ENCODE measurements around the gene ITGA2. TPM values are rescaled to one million over a fixed set of nuclear protein-coding genes. Genes with fewer than 3 reads are reported as not detected.

The ITGA2 gene
- total and polyA plus RNA-seq, 4 donors = 2.0 to 36.1 (median 19.2) TPM

DNA sequence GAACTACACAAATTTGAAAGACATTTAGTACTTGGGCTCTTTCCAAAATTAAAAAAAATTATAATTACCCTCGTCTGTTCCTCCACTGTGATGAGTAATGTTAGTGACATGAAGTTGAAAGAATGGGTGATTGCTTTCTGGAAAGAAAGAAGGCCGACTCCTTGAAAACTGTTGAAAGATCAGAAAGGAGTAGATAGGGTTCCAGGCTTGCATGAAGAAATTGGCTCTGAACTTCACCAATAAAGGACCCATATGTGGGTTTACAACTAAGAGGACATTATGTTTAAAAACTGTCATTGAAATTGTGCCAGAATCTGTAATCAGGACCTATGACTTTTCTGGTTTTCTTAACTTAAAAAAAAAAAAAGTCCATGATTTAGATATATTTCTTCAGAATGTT, 141.1 kb downstream of the ITGA2 start:
- Histone ChIP-seq H3K27me3 (ENCODE audit: control insufficient read depth in 3 of 3, insufficient read depth in 3 of 3, low read length in 2 of 3) (no peaks in the 10 kb centered on the region), H3K4me1 (ENCODE audit: control insufficient read depth in 5 of 5, insufficient read depth in 5 of 5, low read length in 5 of 5) (no peaks in the 10 kb centered on the region), H3K4me3 (no peak overlapping the region), H3K9ac (ENCODE audit: insufficient read depth in 1 of 2, low read length in 2 of 2) (no peak overlapping the region), H3K27ac (ENCODE audit: low read depth in 1 of 2, low read length in 1 of 2) (no peak overlapping the region), H3K9me3 (ENCODE audit: control insufficient read depth in 4 of 4, insufficient read depth in 3 of 4, low read length in 3 of 4) (no peaks in the 10 kb centered on the region), H3K36me3 (ENCODE audit: control insufficient read depth in 4 of 4, insufficient read depth in 4 of 4, low read length in 4 of 4) (no peaks in the 10 kb centered on the region)
- ATAC-seq (ENCODE audit: insufficient read depth, low FRiP score) (no peak), DNase-seq (no peak)
- WGBS, 2 donors = 49 to 61% methylated on average over 2 of the region's 2 CpGs
- TF ChIP-seq, protein P1, sequence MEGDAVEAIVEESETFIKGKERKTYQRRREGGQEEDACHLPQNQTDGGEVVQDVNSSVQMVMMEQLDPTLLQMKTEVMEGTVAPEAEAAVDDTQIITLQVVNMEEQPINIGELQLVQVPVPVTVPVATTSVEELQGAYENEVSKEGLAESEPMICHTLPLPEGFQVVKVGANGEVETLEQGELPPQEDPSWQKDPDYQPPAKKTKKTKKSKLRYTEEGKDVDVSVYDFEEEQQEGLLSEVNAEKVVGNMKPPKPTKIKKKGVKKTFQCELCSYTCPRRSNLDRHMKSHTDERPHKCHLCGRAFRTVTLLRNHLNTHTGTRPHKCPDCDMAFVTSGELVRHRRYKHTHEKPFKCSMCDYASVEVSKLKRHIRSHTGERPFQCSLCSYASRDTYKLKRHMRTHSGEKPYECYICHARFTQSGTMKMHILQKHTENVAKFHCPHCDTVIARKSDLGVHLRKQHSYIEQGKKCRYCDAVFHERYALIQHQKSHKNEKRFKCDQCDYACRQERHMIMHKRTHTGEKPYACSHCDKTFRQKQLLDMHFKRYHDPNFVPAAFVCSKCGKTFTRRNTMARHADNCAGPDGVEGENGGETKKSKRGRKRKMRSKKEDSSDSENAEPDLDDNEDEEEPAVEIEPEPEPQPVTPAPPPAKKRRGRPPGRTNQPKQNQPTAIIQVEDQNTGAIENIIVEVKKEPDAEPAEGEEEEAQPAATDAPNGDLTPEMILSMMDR (IDR thresholded peaks at IDR 0.05; ENCODE audit: control extremely low read depth, extremely low read depth) = no peak

DNA sequence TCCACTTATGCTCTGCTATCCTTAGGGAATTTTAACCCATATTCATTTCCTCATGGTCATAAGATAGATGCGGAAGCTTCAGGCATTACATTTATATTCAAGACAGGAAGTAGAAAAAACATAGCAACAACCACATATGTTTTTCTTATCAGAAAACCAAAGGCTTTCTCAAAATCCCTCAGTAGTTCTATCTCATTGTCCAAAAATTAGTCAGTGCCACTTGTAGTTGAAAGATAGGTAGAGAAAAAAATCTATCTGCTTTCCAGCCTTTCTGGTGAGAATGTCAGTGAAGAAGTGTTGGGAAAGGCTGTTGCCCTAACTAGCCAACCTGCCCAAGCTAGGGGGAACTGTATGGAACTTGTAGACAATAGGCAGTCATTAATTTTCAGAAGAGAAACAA, 143.9 kb downstream of the ITGA2 start:
- H3K9ac ChIP-seq (ENCODE audit: insufficient read depth in 1 of 2, low read length in 2 of 2) = no peak overlapping the region
- DNase-seq (no peak), ATAC-seq (ENCODE audit: insufficient read depth, low FRiP score) (no peak)
- H3K4me3 ChIP-seq = no peak overlapping the region
- 86 to 95% methylated on average over 1 of the region's 1 CpG for WGBS, 2 donors
- H3K9me3 ChIP-seq (ENCODE audit: control insufficient read depth in 4 of 4, insufficient read depth in 3 of 4, low read length in 3 of 4) = no peaks in the 10 kb centered on the region
- no peaks in the 10 kb centered on the region for H3K36me3 ChIP-seq (ENCODE audit: control insufficient read depth in 4 of 4, insufficient read depth in 4 of 4, low read length in 4 of 4)
- TF ChIP-seq, protein P1 (IDR thresholded peaks at IDR 0.05; ENCODE audit: control extremely low read depth, extremely low read depth) = no peak
- no peaks in the 10 kb centered on the region for H3K27me3 ChIP-seq (ENCODE audit: control insufficient read depth in 3 of 3, insufficient read depth in 3 of 3, low read length in 2 of 3)
- H3K27ac ChIP-seq (ENCODE audit: low read depth in 1 of 2, low read length in 1 of 2) = no peak overlapping the region
- no peaks in the 10 kb centered on the region for H3K4me1 ChIP-seq (ENCODE audit: control insufficient read depth in 5 of 5, insufficient read depth in 5 of 5, low read length in 5 of 5)

Other genes with a start within 250 kb of the ITGA2 start
- gene ITGA1, start 201.4 kb upstream of the ITGA2 start, total RNA-seq = 100 to 1,000 TPM in 1 of 2 donors, 10 to 100 TPM in 1; 74.9 to 119 TPM
- 10 to 100 TPM in 1 of 2 donors, 1 to 10 TPM in 1; 8.8 to 20.3 TPM for gene ITGA1, start 201.4 kb upstream of the ITGA2 start, polyA plus RNA-seq
- 10 to 100 TPM; 49.3 to 51.1 TPM for gene PELO, start 201.4 kb upstream of the ITGA2 start, total RNA-seq
- gene PELO, start 201.4 kb upstream of the ITGA2 start, polyA plus RNA-seq = 10 to 100 TPM in 1 of 2 donors, 1 to 10 TPM in 1; 5.0 to 22.0 TPM
- 10 to 100 TPM; 25.3 to 27.6 TPM for gene MOCS2, start 120.4 kb downstream of the ITGA2 start, total RNA-seq
- gene MOCS2, start 120.4 kb downstream of the ITGA2 start, polyA plus RNA-seq = 10 to 100 TPM; 26.0 to 71.0 TPM